GM19035 (cell line): ENCODE data around the gene TNK2.

Experiments
- ATAC-seq: cut with Tn5 transposase; IDR thresholded peaks from one replicate; pipeline ENCODE4 v1.9.1; 2021; ENCODE audit not compliant: unreplicated experiment

The TNK2 gene

GRCh38 chr3:195854628-195855294 lies 53.6 kb downstream of the TNK2 start:
- ATAC-seq = no peak

GRCh38 chr3:195853996-195854395 lies 54.4 kb downstream of the TNK2 start:
- no peak for ATAC-seq

GRCh38 chr3:195853036-195853435 lies 55.3 kb downstream of the TNK2 start:
- ATAC-seq = no peak

- peak; percentile 81 for ATAC-seq
Measured at GRCh38 chr3:195850857-195851543, 57.4 kb downstream of the TNK2 start.

GRCh38 chr3:195849322-195850074 lies 58.9 kb downstream of the TNK2 start:
- no peak for ATAC-seq

- no peak for ATAC-seq
Measured at GRCh38 chr3:195847055-195847950, 61.0 kb downstream of the TNK2 start.

GRCh38 chr3:195845483-195845882 lies 62.9 kb downstream of the TNK2 start:
- no peak for ATAC-seq

- ATAC-seq = no peak
Measured at GRCh38 chr3:195844671-195845218, 63.6 kb downstream of the TNK2 start.

GRCh38 chr3:195839260-195840010 lies 68.9 kb downstream of the TNK2 start:
- no peak for ATAC-seq

GRCh38 chr3:195838714-195839113 lies 69.6 kb downstream of the TNK2 start:
- ATAC-seq = peak; percentile 84

- ATAC-seq = no peak
Measured at GRCh38 chr3:195836476-195837135, 71.7 kb downstream of the TNK2 start.

- no peak for ATAC-seq
Measured at GRCh38 chr3:195835791-195836190, 72.6 kb downstream of the TNK2 start.

GRCh38 chr3:195834675-195835583 lies 73.4 kb downstream of the TNK2 start:
- no peak for ATAC-seq

- ATAC-seq = no peak
Measured at GRCh38 chr3:195829897-195830254, 78.5 kb downstream of the TNK2 start.

- ATAC-seq = no peak
Measured at GRCh38 chr3:195828762-195829161, 79.6 kb downstream of the TNK2 start.

GRCh38 chr3:195825857-195826804 lies 82.2 kb downstream of the TNK2 start:
- ATAC-seq = no peak

GRCh38 chr3:195825191-195825588 lies 83.2 kb downstream of the TNK2 start:
- ATAC-seq = no peak
